Measurements from ENCODE around the gene IGFBP1.

IGFBP1 gene

GRCh38 chr7:45878457-45879144, 9.7 kb upstream of the IGFBP1 start:
- in situ Hi-C loops (cut with MboI; ENCODE audit: low sequenced_read_pairs): no loop called here

DNA sequence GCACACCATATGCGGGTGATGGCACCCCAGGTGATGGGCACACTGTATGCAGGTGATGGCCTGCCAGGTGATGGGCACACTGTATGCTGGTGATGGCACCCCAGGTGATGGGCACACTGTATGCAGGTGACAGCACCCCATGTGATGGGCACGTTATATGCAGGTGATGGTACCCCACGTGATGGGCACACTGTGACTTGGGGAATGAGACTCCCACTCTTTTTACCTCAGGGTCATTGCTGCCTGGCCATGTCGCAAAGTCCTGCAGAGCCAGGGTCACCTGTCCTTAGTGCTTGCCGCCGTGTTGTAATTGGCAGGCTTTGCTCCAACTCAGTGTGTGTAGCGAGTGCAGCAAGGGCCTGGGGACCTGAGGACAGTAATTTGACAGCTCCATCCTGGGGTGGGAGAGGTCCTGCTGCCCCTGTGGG, 7.8 kb upstream of the IGFBP1 start:
- in situ Hi-C loops (cut with MboI; ENCODE audit: low sequenced_read_pairs): no loop called here

DNA sequence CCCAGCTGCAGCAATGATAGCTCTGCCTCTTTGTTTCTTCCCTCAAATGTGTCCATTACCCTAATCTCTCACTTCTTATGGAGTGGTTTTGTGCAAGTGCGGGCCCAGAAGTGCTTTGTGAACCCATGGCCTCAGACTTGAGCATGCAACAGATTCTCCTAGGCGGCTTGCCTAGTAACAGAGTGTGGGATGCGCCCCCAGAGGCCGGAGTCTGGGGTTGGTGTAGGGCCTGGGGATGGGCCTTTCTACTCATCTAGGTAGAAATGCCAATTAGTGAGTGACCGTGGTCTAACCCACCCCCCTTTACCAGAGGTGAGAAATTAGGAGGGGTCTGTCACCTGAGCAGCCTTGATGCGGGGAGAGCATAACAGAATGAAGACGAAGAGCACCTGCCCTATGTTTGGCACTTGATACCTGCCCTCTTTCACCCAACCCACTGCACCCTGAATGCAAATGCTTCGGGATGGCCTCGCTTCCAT, 7.0 kb upstream of the IGFBP1 start:
- in situ Hi-C loops (cut with MboI; ENCODE audit: low sequenced_read_pairs): no loop called here

GRCh38 chr7:45881759-45882464, 6.4 kb upstream of the IGFBP1 start:
- in situ Hi-C loops (cut with MboI; ENCODE audit: low sequenced_read_pairs): no loop called here

DNA sequence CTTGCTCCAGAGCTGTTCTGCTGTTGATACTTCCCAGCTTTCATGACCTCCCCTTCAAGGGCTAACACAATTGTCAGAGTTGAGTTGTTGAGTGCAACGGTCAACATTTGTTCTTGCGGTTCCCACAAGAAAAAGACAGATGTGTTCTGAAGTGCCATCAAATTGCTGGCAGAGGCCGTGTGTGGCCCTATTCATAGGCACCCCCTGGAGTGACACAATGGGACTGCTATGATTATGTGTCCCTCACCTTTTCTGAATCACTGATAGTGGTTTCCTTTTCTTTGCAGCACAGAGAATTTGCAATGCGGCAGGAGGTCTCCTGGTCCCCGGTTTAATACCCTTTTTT, 5.8 kb upstream of the IGFBP1 start:
- in situ Hi-C loops (cut with MboI; ENCODE audit: low sequenced_read_pairs): no loop called here

- in situ Hi-C loops (cut with MboI; ENCODE audit: low sequenced_read_pairs): no loop called here
Measured at GRCh38 chr7:45884136-45884535, 4.2 kb upstream of the IGFBP1 start.

- in situ Hi-C loops (cut with MboI; ENCODE audit: low sequenced_read_pairs): no loop called here
Measured at GRCh38 chr7:45885264-45885882, 2.9 kb upstream of the IGFBP1 start.

DNA sequence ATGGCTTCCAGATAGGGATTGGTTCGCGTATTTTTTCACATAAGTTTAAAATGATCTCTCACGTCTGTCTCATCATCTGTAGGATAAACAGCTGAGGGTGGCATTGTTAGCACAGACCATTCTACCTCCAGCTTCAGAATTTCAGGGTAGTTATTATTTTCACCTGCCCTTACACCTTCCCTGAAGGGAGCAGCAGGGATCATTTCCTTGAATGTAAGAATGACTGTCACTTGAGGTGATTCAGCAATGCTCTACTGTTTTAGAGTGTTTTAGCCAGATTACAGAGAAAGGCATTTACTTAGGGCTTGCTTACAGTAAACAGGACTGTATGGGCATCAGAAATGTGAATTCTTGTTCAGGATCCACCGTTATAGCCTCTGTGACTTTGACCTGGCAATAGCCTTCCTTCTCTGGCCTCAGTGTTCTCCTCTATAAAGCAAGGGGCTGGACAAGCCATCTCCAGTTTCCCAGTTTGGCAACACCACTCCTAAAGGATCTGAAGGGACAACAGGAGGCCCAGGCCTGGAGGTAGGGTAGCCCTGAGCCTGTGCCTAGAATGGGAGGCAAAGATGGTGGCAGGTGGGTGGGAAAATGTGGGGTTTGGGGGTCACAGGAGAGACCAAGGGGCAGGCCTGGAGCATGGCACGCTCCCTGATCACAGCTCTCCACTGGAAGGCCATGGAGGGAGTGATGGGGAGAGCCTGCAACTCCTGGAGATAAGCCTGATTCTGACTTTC, 1.2 kb upstream of the IGFBP1 start:
- in situ Hi-C loops (cut with MboI; ENCODE audit: low sequenced_read_pairs): no loop called here

DNA sequence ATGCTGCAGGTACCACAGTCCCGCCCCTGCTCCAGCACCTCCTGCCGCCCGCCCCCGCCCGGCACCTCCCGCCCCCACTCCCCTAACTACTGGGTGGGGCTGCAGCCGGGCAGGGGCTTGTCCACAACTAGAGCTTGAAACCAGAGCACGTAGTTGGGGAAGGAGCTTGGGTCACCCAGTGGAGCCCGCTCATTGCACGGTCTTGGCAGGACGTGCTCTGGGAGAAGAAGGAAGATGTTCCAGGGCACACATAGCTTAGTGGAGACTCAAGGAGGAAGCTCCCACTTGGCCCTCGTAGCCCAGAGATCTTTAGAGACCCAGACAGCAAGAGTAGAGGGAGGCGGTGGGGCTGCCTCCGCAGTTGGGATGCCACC, 692 bp downstream of the IGFBP1 start:
- in situ Hi-C loops (cut with MboI; ENCODE audit: low sequenced_read_pairs): no loop called here

- in situ Hi-C loops (cut with MboI; ENCODE audit: low sequenced_read_pairs): no loop called here
Measured at GRCh38 chr7:45889367-45890067, 1.2 kb downstream of the IGFBP1 start.

- in situ Hi-C loops (cut with MboI; ENCODE audit: low sequenced_read_pairs): no loop called here
Measured at GRCh38 chr7:45890125-45890901, 2.0 kb downstream of the IGFBP1 start.

DNA sequence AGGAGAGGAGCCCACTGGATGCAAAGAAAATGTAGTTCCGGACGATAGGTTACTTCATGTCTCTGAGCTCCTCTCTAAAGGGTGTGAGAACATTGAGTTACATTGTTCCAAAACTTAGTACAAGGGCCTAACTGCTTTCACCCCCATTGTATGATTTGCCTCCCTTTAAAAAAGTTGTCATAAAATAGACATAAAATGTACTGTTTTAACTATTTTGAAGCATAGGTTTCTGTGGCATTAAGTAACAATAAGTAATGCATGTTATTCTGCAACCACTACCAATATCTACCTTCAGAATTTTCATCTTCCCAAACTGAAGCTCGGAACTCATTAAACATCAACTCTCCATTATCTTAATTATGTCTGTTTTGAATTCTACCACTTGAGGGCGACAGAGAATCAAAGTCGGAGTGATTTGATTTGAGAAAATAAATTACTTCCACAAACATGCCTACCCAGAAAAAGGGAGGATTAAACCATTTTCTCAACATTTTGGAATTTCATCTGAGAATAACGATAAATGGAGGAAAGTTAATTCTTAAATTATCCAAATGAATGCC, 2.7 kb downstream of the IGFBP1 start:
- in situ Hi-C loops (cut with MboI; ENCODE audit: low sequenced_read_pairs): no loop called here

- in situ Hi-C loops (cut with MboI; ENCODE audit: low sequenced_read_pairs): no loop called here
Measured at GRCh38 chr7:45891462-45892402, 3.4 kb downstream of the IGFBP1 start.

GRCh38 chr7:45892407-45893035, 4.2 kb downstream of the IGFBP1 start:
- in situ Hi-C loops (cut with MboI; ENCODE audit: low sequenced_read_pairs): no loop called here

DNA sequence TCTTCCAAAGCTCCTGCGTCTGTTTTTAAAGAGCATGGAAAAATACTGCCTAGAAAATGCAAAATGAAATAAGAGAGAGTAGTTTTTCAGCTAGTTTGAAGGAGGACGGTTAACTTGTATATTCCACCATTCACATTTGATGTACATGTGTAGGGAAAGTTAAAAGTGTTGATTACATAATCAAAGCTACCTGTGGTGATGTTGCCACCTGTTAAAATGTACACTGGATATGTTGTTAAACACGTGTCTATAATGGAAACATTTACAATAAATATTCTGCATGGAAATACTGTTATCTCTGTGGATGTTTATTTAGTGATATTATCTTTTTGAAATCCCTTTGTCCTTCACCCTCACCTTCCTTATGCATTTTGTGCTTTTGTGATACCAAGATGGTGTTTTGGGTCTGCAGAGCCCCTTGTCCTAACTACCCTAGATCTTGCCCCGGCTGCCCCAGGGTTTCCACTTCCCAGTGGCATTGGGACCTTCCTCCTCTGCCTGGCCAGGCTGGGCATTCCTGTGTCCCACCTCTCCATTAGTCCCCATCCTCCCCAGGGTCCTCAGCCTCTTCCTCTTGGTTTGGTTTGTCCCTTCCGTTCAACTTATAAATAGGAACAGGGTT, 5.2 kb downstream of the IGFBP1 start:
- in situ Hi-C loops (cut with MboI; ENCODE audit: low sequenced_read_pairs): no loop called here

- in situ Hi-C loops (cut with MboI; ENCODE audit: low sequenced_read_pairs): no loop called here
Measured at GRCh38 chr7:45893996-45894664, 5.8 kb downstream of the IGFBP1 start.

DNA sequence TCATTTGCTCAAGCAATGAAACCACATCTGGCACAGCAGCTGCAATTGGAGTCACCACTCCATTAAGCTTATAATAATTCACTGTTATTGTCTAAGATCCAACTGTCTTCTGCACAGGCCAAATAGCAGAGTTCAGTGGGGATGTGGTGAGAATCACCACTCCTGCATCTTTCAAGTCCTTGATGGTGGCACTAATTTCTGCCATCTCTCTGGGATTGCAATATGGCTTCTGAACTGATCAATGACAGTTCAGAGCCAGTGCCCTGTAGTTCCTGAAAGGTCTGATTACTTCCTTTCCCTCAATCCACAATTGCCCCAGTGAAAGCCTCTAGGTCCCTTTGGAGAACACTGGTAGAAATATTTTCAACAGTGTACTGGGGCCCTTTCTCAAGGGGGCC, 6.4 kb downstream of the IGFBP1 start:
- in situ Hi-C loops (cut with MboI; ENCODE audit: low sequenced_read_pairs): no loop called here

All from HL-60/S4 (cell line).